Measurements from ENCODE around the gene THSD7B. TPM values are rescaled to one million over a fixed set of nuclear protein-coding genes. Genes with fewer than 3 reads are reported as not detected.

The THSD7B gene
- total RNA-seq, 1 donor from 2014 or later, result 12.0 TPM

DNA sequence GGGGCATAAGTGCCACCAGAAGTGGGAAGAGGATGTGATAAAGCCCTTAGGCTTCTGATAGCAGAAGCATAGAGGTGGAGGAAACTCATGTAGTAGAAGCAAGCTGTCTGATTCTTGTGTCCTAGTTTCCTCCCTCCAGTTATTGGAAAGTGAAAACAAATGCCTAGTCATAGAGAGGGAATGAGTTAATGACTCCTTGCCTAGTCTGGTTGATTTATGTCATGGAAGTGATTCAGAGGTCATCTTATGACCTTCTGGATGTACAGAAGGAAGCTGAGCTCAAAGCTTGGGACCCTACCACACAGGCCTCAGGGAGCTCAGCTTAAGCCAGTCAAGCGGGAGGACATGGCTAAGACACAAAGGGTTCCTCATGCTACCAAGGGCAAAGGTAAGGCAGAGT, 232.2 kb downstream of the THSD7B start:
- H3K27ac Mint-ChIP-seq, result no peak overlapping the region
- H3K36me3 Mint-ChIP-seq (ENCODE audit: insufficient read depth), result no peaks in the 10 kb centered on the region
- no peak for DNase-seq (ENCODE audit: low spot score, unreplicated experiment)
- no peaks in the 10 kb centered on the region for H3K27me3 Mint-ChIP-seq
- H3K4me3 Mint-ChIP-seq (ENCODE audit: low read depth), result no peak overlapping the region
- H3K4me1 Mint-ChIP-seq (ENCODE audit: low read depth), result peaks cover 10% of the 10 kb centered on the region
- peaks cover 2% of the 10 kb centered on the region for H3K9me3 Mint-ChIP-seq (ENCODE audit: low read depth)
- TF ChIP-seq, protein P1, sequence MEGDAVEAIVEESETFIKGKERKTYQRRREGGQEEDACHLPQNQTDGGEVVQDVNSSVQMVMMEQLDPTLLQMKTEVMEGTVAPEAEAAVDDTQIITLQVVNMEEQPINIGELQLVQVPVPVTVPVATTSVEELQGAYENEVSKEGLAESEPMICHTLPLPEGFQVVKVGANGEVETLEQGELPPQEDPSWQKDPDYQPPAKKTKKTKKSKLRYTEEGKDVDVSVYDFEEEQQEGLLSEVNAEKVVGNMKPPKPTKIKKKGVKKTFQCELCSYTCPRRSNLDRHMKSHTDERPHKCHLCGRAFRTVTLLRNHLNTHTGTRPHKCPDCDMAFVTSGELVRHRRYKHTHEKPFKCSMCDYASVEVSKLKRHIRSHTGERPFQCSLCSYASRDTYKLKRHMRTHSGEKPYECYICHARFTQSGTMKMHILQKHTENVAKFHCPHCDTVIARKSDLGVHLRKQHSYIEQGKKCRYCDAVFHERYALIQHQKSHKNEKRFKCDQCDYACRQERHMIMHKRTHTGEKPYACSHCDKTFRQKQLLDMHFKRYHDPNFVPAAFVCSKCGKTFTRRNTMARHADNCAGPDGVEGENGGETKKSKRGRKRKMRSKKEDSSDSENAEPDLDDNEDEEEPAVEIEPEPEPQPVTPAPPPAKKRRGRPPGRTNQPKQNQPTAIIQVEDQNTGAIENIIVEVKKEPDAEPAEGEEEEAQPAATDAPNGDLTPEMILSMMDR (IDR thresholded peaks at IDR 0.05; ENCODE audit: unreplicated experiment), result no peak

DNA sequence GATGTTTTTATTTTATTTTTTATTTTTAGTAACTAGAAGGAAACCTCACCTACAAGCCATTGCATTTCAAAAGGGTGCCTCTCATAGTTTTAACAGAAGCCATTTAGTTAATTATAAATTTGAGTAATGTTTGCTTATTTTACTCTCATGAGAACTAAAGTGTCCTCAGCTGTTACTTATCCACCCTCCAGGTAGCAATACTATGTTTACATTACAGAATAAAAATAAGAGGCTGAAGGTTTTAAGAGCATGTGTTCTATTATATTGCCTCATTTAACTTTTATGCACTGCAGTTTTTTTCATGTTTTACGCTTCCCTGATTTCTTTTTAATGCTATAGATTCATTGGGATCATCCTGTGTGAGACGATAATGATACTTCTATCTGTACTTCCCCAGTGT, 235.5 kb downstream of the THSD7B start:
- Mint-ChIP-seq H3K27ac (no peak overlapping the region), H3K4me3 (ENCODE audit: low read depth) (no peak overlapping the region), H3K9me3 (ENCODE audit: low read depth) (no peaks in the 10 kb centered on the region), H3K36me3 (ENCODE audit: insufficient read depth) (no peaks in the 10 kb centered on the region), H3K4me1 (ENCODE audit: low read depth) (peaks cover 10% of the 10 kb centered on the region), H3K27me3 (no peaks in the 10 kb centered on the region)
- TF ChIP-seq, protein P1 (IDR thresholded peaks at IDR 0.05; ENCODE audit: unreplicated experiment), result no peak
- no peak for DNase-seq (ENCODE audit: low spot score, unreplicated experiment)

DNA sequence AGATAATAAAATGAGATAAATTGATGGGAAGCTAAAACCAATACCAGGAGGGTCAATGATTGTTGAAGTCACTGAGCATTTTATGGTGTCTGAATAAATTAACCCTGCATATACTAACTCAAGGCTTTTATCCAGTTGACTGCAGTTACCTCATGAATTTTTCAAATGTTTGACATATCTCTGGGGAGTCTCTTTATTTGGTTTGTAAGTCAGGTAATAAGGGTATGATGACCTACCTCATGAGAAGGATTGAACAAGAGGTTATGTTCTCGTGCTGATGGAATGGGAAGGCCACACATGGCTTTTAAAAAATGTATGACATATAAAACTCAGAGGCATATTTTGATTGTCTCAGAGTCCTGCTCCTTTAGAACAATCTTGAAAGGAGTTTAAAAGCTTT, 237.6 kb downstream of the THSD7B start:
- H3K9me3 Mint-ChIP-seq (ENCODE audit: low read depth), result no peaks in the 10 kb centered on the region
- H3K4me1 Mint-ChIP-seq (ENCODE audit: low read depth), result peaks cover 5% of the 10 kb centered on the region
- H3K27ac Mint-ChIP-seq, result no peak overlapping the region
- DNase-seq (ENCODE audit: low spot score, unreplicated experiment), result no peak
- TF ChIP-seq, protein P1 (IDR thresholded peaks at IDR 0.05; ENCODE audit: unreplicated experiment), result no peak
- no peak overlapping the region for H3K4me3 Mint-ChIP-seq (ENCODE audit: low read depth)
- H3K36me3 Mint-ChIP-seq (ENCODE audit: insufficient read depth), result no peaks in the 10 kb centered on the region
- H3K27me3 Mint-ChIP-seq, result no peaks in the 10 kb centered on the region

DNA sequence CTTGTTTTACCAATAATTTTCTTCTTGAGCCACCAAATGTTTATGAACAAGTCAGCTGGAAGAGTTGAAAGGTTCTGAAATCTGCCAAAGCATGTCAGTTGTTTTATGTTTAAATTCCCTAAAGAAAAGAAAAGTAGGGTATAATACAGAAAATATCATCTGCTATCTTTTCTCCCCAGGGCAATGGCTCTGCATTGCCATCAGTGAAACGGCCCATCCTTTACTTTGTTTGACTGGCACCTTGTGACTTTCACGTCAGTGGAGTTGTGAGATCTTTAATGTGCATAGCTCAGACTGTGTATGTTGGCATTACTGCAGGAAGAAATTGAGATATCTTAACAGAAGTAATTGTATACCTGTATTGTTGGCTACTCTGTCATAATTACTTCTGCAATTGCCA, 239.9 kb downstream of the THSD7B start:
- no peaks in the 10 kb centered on the region for H3K36me3 Mint-ChIP-seq (ENCODE audit: insufficient read depth)
- no peak overlapping the region for H3K4me3 Mint-ChIP-seq (ENCODE audit: low read depth)
- H3K27me3 Mint-ChIP-seq, result no peaks in the 10 kb centered on the region
- no peak for DNase-seq (ENCODE audit: low spot score, unreplicated experiment)
- no peak overlapping the region for H3K27ac Mint-ChIP-seq
- H3K9me3 Mint-ChIP-seq (ENCODE audit: low read depth), result no peaks in the 10 kb centered on the region
- TF ChIP-seq, protein P1 (IDR thresholded peaks at IDR 0.05; ENCODE audit: unreplicated experiment), result no peak
- peaks cover 5% of the 10 kb centered on the region for H3K4me1 Mint-ChIP-seq (ENCODE audit: low read depth)

DNA sequence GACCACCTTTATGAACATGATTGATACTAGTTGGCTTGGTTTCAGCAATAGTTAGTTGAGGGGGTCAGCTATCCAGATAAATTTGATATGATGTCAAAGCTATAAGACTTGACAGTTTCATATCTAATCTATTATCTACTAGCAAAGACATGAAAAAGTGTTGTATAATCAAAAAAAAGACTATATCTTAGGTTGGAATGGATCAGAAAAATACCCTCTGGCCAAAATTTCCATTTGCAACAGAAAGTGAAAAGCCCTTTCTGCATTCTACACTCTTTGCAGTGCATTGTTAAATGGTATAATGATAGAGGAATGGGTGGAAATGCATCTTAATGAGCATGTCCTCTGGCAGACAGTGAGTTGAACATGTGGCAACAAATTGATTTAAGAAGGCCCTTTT, 242.6 kb downstream of the THSD7B start:
- no peaks in the 10 kb centered on the region for H3K9me3 Mint-ChIP-seq (ENCODE audit: low read depth)

More for the DNA sequence above, 242.6 kb downstream of the THSD7B start:
- H3K4me1 Mint-ChIP-seq (ENCODE audit: low read depth), result no peaks in the 10 kb centered on the region
- no peak overlapping the region for H3K27ac Mint-ChIP-seq
- no peaks in the 10 kb centered on the region for H3K36me3 Mint-ChIP-seq (ENCODE audit: insufficient read depth)
- H3K27me3 Mint-ChIP-seq, result no peaks in the 10 kb centered on the region
- TF ChIP-seq, protein P1 (IDR thresholded peaks at IDR 0.05; ENCODE audit: unreplicated experiment), result no peak
- no peak overlapping the region for H3K4me3 Mint-ChIP-seq (ENCODE audit: low read depth)
- no peak for DNase-seq (ENCODE audit: low spot score, unreplicated experiment)

All from progenitor cell of endocrine pancreas (in vitro differentiated cells).